Skeletal muscle tissue (tissue), 4 donors: ENCODE measurements around the gene QSOX1. TPM values are rescaled to one million over a fixed set of nuclear protein-coding genes. Genes with fewer than 3 reads are reported as not detected.
"Not testable (repeated sequence)": the region's sequence is repeated elsewhere in the genome, so short reads cannot be mapped to it uniquely, and the experiment has no call there.

ENCODE experiments used
- H3K27ac ChIP-seq: one replicate; pipeline ENCODE4 v1.7.0; 2013; ENCODE audit warnings: mild to moderate bottlenecking, low read depth, low read length, inconsistent platforms
- H3K27me3 ChIP-seq, 3 donors: one replicate each; pipeline ENCODE4 v1.7.0; 2013; ENCODE audit warnings: low read length in 3 of 3; ENCODE audit not compliant: control insufficient read depth in 3 of 3, insufficient read depth in 3 of 3
- H3K36me3 ChIP-seq, 3 donors: one replicate each; pipeline ENCODE4 v1.7.0; 2013; ENCODE audit warnings: low read length in 3 of 3; ENCODE audit not compliant: control insufficient read depth in 3 of 3, insufficient read depth in 3 of 3
- H3K4me1 ChIP-seq, 3 donors: one replicate each; pipeline ENCODE4 v1.7.0; 2013; ENCODE audit warnings: low read length in 3 of 3, mild to moderate bottlenecking in 3 of 3; ENCODE audit not compliant: control insufficient read depth in 3 of 3, insufficient read depth in 3 of 3
- H3K4me3 ChIP-seq, 3 donors: one replicate each; pipeline ENCODE4 v1.7.0; 2013; ENCODE audit warnings: low read length in 3 of 3
- H3K9ac ChIP-seq, 3 donors: one replicate each; pipeline ENCODE4 v1.7.0; 2013; ENCODE audit warnings: low read length in 3 of 3, mild to moderate bottlenecking in 3 of 3, moderate library complexity in 2 of 3, low read depth in 1 of 3
- H3K9me3 ChIP-seq, 3 donors: one replicate each; pipeline ENCODE4 v1.7.0; 2013; ENCODE audit warnings: low read length in 3 of 3; ENCODE audit not compliant: control insufficient read depth in 3 of 3
- total RNA-seq: library from RNA; depleted of rRNA; stranded (reverse); fragments of >200 nt; gene quantifications from one replicate; pipeline ENCODE4 v1.2.3, GENCODE V29; 2014
- donor health status: Osteomylitis.

The QSOX1 gene
- total RNA-seq, 1 donor from 2014 or later, result 4.2 TPM

- H3K27ac ChIP-seq, result no peak overlapping the region
- no peak overlapping the region for H3K9ac ChIP-seq
- H3K4me3 ChIP-seq, result no peak overlapping the region
- H3K4me1 ChIP-seq, result no peaks in the 10 kb centered on the region
- H3K9me3 ChIP-seq, result no peaks in the 10 kb centered on the region
- H3K36me3 ChIP-seq, result peaks cover 45 to 49% (median 47%) of the 10 kb centered on the region in 3 donors
- H3K27me3 ChIP-seq, result no peaks in the 10 kb centered on the region
These were observed 40.0 kb downstream of the QSOX1 start for GRCh38 chr1:180194546-180195207.

- H3K36me3 ChIP-seq, result peaks cover 38 to 43% (median 39%) of the 10 kb centered on the region in 3 donors
These were observed 40.7 kb downstream of the QSOX1 start for GRCh38 chr1:180195401-180195800.

GRCh38 chr1:180195916-180196315, 41.2 kb downstream of the QSOX1 start:
- H3K9ac ChIP-seq, result no peak overlapping the region
- no peak overlapping the region for H3K4me3 ChIP-seq
- H3K4me1 ChIP-seq, result no peaks in the 10 kb centered on the region
- H3K36me3 ChIP-seq, result peaks cover 33 to 39% (median 34%) of the 10 kb centered on the region in 3 donors
- H3K9me3 ChIP-seq, result no peaks in the 10 kb centered on the region
- H3K27ac ChIP-seq, result no peak overlapping the region
- H3K27me3 ChIP-seq, result no peaks in the 10 kb centered on the region

More at GRCh38 chr1:180195401-180195800, 40.7 kb downstream of the QSOX1 start:
- Histone ChIP-seq H3K27me3 (no peaks in the 10 kb centered on the region), H3K4me1 (no peaks in the 10 kb centered on the region), H3K9ac (no peak overlapping the region), H3K27ac (no peak overlapping the region), H3K9me3 (no peaks in the 10 kb centered on the region), H3K4me3 (no peak overlapping the region)

GRCh38 chr1:180196436-180197003, 41.9 kb downstream of the QSOX1 start:
- Histone ChIP-seq H3K9ac (no peak overlapping the region), H3K4me1 (no peaks in the 10 kb centered on the region), H3K4me3 (no peak overlapping the region), H3K36me3 (peaks cover 27 to 33% (median 28%) of the 10 kb centered on the region in 3 donors), H3K27ac (no peak overlapping the region), H3K9me3 (no peaks in the 10 kb centered on the region), H3K27me3 (no peaks in the 10 kb centered on the region)

GRCh38 chr1:180197231-180197630, 42.6 kb downstream of the QSOX1 start:
- H3K9me3 ChIP-seq, result no peaks in the 10 kb centered on the region
- H3K4me3 ChIP-seq, result no peak overlapping the region
- no peak overlapping the region for H3K27ac ChIP-seq
- no peak overlapping the region for H3K9ac ChIP-seq
- peaks cover 23 to 30% (median 24%) of the 10 kb centered on the region in 3 donors for H3K36me3 ChIP-seq
- no peaks in the 10 kb centered on the region for H3K4me1 ChIP-seq
- H3K27me3 ChIP-seq, result no peaks in the 10 kb centered on the region

- H3K4me3 ChIP-seq, result no peak overlapping the region
- H3K9me3 ChIP-seq, result no peaks in the 10 kb centered on the region
- no peaks in the 10 kb centered on the region for H3K4me1 ChIP-seq
- no peaks in the 10 kb centered on the region for H3K27me3 ChIP-seq
- H3K27ac ChIP-seq, result no peak overlapping the region
- H3K9ac ChIP-seq, result no peak overlapping the region
- H3K36me3 ChIP-seq, result peaks cover 21 to 28% (median 24%) of the 10 kb centered on the region in 3 donors
These were observed 43.5 kb downstream of the QSOX1 start for GRCh38 chr1:180198196-180198595.

- Histone ChIP-seq H3K27ac (no peak overlapping the region), H3K9ac (no peak overlapping the region), H3K36me3 (peaks cover 20 to 28% (median 23%) of the 10 kb centered on the region in 3 donors), H3K27me3 (no peaks in the 10 kb centered on the region), H3K4me3 (no peak overlapping the region), H3K9me3 (no peaks in the 10 kb centered on the region), H3K4me1 (no peaks in the 10 kb centered on the region)
These were observed 43.9 kb downstream of the QSOX1 start for GRCh38 chr1:180198611-180199010.

- no peaks in the 10 kb centered on the region for H3K27me3 ChIP-seq
- no peaks in the 10 kb centered on the region for H3K9me3 ChIP-seq
- peaks cover 17 to 27% (median 19%) of the 10 kb centered on the region in 3 donors for H3K36me3 ChIP-seq
- H3K9ac ChIP-seq, result no peak overlapping the region
- no peaks in the 10 kb centered on the region for H3K4me1 ChIP-seq
- no peak overlapping the region for H3K4me3 ChIP-seq
- H3K27ac ChIP-seq, result no peak overlapping the region
These were observed 44.3 kb downstream of the QSOX1 start for GRCh38 chr1:180199018-180199417.

- no peaks in the 10 kb centered on the region for H3K4me1 ChIP-seq
- no peak overlapping the region for H3K27ac ChIP-seq
- no peaks in the 10 kb centered on the region for H3K9me3 ChIP-seq
- no peak overlapping the region for H3K9ac ChIP-seq
- no peaks in the 10 kb centered on the region for H3K27me3 ChIP-seq
- H3K4me3 ChIP-seq, result no peak overlapping the region
- H3K36me3 ChIP-seq, result peaks cover 4 to 9% (median 8%) of the 10 kb centered on the region in 3 donors
These were observed 47.0 kb downstream of the QSOX1 start for GRCh38 chr1:180201451-180202200.

- not testable (repeated sequence) for H3K4me1 ChIP-seq, H3K4me3 ChIP-seq
These were observed 47.9 kb downstream of the QSOX1 start for GRCh38 chr1:180202588-180202987.

More at GRCh38 chr1:180202588-180202987, 47.9 kb downstream of the QSOX1 start:
- not testable (repeated sequence) for H3K9ac ChIP-seq, H3K36me3 ChIP-seq, H3K9me3 ChIP-seq, H3K27me3 ChIP-seq, H3K27ac ChIP-seq
